Central memory CD8-positive, alpha-beta T cell (primary cell): ENCODE data around the gene PNISR.

ENCODE experiments used
- ATAC-seq: fragments of 150-1000 bp; cut with Tn5 transposase; replicated peaks from 2 replicates; pipeline ENCODE4 v1.10.0; 2022; ENCODE audit warnings: mild to moderate bottlenecking, moderate FRiP score, moderate number of reproducible peaks; ENCODE audit not compliant: poor library complexity, severe bottlenecking; ENCODE audit errors: extremely low read depth
- DNase-seq, 2 donors: peaks; one replicate each; pipeline ENCODE4 v3.0.0; 2021; ENCODE audit warnings: low spot score in 2 of 2
- H3K27ac Mint-ChIP-seq: one replicate; pipeline ENCODE4 v1.8.0; 2022; ENCODE audit warnings: low read depth, mild to moderate bottlenecking, moderate library complexity, mixed read lengths
- H3K27me3 Mint-ChIP-seq: one replicate; pipeline ENCODE4 v1.8.0; 2022; ENCODE audit warnings: mixed read lengths
- H3K36me3 Mint-ChIP-seq: one replicate; pipeline ENCODE4 v1.8.0; 2022; ENCODE audit warnings: mild to moderate bottlenecking, moderate library complexity, mixed read lengths; ENCODE audit not compliant: insufficient read depth
- H3K4me1 Mint-ChIP-seq: one replicate; pipeline ENCODE4 v1.8.0; 2022; ENCODE audit warnings: mixed read lengths
- H3K4me3 Mint-ChIP-seq: one replicate; pipeline ENCODE4 v1.8.0; 2022; ENCODE audit warnings: mild to moderate bottlenecking, moderate library complexity, mixed read lengths
- H3K9me3 Mint-ChIP-seq: one replicate; pipeline ENCODE4 v1.8.0; 2022; ENCODE audit warnings: mixed read lengths

PNISR gene

DNA sequence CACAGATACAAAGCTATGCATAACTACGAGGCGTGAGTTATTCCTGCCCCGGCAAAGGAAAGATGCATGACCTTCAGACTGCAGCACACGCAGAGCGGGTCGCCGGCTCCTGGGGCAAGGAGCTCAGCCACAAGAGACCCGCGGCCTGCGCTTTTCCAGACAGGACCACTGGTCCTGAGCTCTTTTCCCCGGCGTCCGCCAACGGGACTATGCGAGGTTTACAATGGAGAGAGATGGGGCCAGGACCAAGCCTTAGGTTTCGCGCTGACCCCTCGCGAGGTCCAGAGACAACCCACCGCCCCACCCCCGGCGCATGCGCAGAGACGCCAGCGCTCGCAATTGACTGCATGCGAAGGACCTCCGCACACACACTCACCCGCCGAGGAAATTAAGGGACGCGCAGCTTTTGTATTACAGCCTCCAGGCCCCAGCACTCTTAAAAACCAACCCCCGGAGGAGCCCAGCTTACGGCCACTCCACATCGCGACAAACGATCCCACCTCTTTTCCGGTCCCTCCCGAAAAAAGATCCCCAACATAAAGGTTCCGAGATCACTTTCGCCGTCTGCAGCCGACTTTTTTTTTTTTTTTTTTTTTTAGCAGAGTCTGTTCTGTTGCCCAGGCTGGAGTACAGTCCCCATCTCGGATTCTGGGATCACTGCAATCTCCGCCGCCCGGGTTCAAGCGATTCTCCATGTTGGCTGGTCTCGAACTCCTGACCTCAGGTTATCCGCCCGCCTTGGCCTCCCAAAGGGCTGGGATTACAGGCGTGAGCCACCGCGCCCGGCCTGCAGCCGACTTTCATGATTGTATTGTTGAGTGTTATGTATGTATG lies 31.2 kb downstream of the PNISR start, which contains the start of gene COQ3:
TSS of gene COQ3 (minus strand) at position 498 of the 834 bp plus-strand sequence. CDS start at position 482, 16 bp downstream.
- H3K27me3 Mint-ChIP-seq: no peaks in the 10 kb centered on the region
- H3K4me1 Mint-ChIP-seq: peaks cover 17% of the 10 kb centered on the region
- no peaks in the 10 kb centered on the region for H3K9me3 Mint-ChIP-seq
- H3K4me3 Mint-ChIP-seq: peak within 1 kb of the TSS; percentile 88
- ATAC-seq: peak; percentile 69
- peaks cover 12% of the 10 kb centered on the region for H3K36me3 Mint-ChIP-seq
- H3K27ac Mint-ChIP-seq: peak within 1 kb of the TSS; percentile 85
- peak; percentile 38 to 41 for DNase-seq

DNA sequence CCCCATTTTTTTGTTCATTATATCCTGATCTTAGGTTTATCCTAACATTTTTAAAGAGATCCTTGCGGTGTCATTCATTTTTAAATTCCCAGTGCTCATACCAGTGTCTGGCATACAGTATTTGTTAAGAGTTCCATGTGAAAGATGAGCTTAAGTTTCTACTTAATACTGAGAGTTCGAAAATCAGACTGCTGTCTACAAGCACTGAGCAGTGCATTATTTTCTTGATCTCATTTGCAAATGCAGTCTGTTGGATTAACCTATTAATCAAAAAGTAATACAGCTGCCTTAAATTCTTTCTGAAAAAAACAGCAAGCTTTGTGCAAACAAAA lies 31.8 kb downstream of the PNISR start:
- H3K27me3 Mint-ChIP-seq: no peaks in the 10 kb centered on the region
- H3K27ac Mint-ChIP-seq: peak overlapping the region; percentile 85
- ATAC-seq (no peak), DNase-seq (no peak)
- no peaks in the 10 kb centered on the region for H3K9me3 Mint-ChIP-seq
- peaks cover 12% of the 10 kb centered on the region for H3K36me3 Mint-ChIP-seq
- peak overlapping the region; percentile 88 for H3K4me3 Mint-ChIP-seq
- peaks cover 17% of the 10 kb centered on the region for H3K4me1 Mint-ChIP-seq

DNA sequence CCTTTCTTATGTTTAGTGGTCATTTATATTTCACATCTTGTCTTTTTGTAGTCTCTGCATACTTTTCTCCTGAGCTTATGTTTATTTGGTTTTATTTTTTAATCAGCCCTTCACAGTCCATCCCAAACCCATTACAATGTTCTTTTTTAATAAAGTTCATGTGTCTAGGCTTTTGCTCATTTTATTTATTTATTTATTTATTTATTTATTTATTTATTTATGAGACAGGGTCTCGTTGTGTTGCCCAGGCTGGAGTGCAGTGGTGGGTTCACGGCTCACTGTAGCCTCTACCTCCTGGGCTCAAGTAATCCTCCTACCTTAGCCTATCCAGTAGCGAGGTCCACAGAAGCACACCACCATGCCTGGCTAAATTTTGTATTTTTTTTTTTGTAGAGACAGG lies 34.2 kb downstream of the PNISR start:
- Mint-ChIP-seq H3K9me3 (no peaks in the 10 kb centered on the region), H3K4me1 (peaks cover 17% of the 10 kb centered on the region), H3K36me3 (peaks cover 8% of the 10 kb centered on the region), H3K27ac (no peak overlapping the region), H3K27me3 (no peaks in the 10 kb centered on the region), H3K4me3 (no peak overlapping the region)
- ATAC-seq (no peak), DNase-seq (no peak)

DNA sequence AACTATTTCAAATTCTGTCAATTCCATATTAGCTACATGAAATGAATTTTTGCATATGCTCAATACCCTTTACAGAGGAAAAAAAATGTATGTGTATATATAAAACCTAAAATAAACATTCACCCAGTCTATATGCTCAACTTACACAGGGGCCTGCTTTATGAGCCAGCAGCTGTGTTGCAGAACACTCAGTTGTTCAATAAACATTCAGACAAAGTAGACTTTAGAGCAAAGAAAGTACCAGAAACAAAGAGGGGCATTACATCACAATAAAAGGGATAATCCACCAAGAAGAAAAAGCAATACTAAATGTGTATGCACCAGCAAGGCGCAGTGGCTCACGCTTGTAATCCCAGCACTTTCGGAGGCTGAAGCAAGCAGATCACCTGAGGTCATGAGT lies 40.6 kb downstream of the PNISR start:
- no peak for DNase-seq
- Mint-ChIP-seq H3K4me3 (no peak overlapping the region), H3K36me3 (no peaks in the 10 kb centered on the region), H3K27ac (no peak overlapping the region), H3K27me3 (no peaks in the 10 kb centered on the region), H3K4me1 (no peaks in the 10 kb centered on the region), H3K9me3 (no peaks in the 10 kb centered on the region)
- ATAC-seq: no peak

DNA sequence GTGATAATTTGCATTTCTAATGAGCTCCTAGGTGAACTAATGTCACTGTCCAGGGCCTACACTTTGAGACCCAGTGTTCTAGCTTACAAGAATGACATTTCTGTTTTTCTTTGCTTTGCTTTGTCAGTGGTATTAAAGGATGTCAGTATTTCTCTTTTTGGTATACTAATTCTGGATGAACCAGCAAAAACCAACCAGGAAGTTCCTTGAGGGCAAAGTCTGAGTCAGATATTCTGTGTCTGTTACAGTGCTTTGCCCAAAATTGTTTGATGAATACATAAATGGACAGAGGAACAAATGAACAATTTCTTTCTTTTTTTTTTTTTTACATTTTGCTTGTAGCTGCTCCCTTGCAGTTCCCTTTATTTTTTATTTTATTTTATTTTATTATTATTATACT lies 46.5 kb downstream of the PNISR start:
- H3K9me3 Mint-ChIP-seq: no peaks in the 10 kb centered on the region
- no peaks in the 10 kb centered on the region for H3K27me3 Mint-ChIP-seq

DNA sequence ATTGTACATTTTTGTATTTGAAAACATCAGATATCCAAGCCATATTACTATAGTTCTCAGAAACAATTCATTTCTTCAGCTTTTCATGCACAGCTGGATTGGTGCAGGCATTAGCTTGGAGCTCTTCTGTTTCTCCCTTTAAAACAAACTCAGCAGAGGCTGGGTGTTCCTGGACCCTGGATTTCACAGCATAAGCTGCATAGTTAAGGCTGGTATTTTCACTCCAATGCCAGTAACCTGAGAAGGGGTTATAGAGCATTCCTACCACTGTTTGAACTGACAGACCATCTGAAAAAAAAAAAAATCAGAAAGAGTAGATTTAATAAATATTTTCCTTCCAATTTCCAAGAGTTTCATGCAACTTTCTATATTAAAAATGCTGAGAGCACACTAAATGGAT lies 55.6 kb downstream of the PNISR start:
- Mint-ChIP-seq H3K4me3 (no peak overlapping the region), H3K27me3 (no peaks in the 10 kb centered on the region), H3K4me1 (no peaks in the 10 kb centered on the region), H3K27ac (no peak overlapping the region), H3K36me3 (peaks cover 2% of the 10 kb centered on the region), H3K9me3 (no peaks in the 10 kb centered on the region)
- ATAC-seq (no peak), DNase-seq (no peak)

More for the DNA sequence above, 46.5 kb downstream of the PNISR start:
- Mint-ChIP-seq H3K27ac (no peak overlapping the region), H3K36me3 (peaks cover 1% of the 10 kb centered on the region), H3K4me3 (no peak overlapping the region), H3K4me1 (no peaks in the 10 kb centered on the region)
- DNase-seq (no peak), ATAC-seq (no peak)

DNA sequence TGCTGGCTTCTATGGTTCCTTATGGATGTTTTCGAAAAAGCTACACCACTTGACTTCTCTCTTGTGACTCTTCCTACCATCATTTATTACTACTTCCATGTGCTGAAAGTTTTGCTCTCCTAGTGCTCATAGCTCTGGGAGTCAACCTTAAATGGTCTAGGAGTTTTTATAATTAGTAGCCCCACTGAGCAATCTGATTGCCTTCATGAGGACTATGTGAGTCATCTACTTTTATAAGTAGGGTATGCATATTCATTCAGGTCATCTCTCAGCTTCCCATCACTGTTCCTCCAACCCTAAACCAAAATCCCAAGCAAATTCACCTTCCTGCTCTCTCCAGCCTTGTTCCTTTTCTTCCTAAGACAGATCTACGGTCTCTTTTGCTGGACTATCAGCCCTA lies 58.3 kb downstream of the PNISR start:
- H3K9me3 Mint-ChIP-seq: no peaks in the 10 kb centered on the region
- H3K27ac Mint-ChIP-seq: no peak overlapping the region
- no peaks in the 10 kb centered on the region for H3K4me1 Mint-ChIP-seq
- DNase-seq (no peak), ATAC-seq (no peak)
- H3K4me3 Mint-ChIP-seq: no peak overlapping the region
- peaks cover 7% of the 10 kb centered on the region for H3K27me3 Mint-ChIP-seq
- H3K36me3 Mint-ChIP-seq: peaks cover 2% of the 10 kb centered on the region

DNA sequence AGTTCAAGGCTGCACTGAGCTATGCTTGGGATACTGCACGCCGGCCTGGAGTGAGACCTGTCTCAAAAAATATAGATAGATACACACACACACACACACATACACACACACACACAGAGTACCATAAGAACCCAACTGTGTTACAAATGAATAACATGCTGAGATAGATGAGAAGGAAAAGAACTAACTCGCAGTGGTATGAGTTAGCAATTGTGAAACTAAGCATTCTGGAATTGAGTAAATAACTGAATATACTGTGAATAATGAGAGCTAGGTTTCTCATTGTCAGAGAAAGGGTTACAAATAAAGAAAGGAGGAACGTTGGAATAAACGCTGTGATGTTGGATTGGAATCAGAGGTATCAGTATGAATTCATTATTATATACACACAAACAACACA lies 61.1 kb downstream of the PNISR start:
- DNase-seq (no peak), ATAC-seq (no peak)
- no peaks in the 10 kb centered on the region for H3K4me1 Mint-ChIP-seq
- no peak overlapping the region for H3K27ac Mint-ChIP-seq
- no peaks in the 10 kb centered on the region for H3K36me3 Mint-ChIP-seq
- peaks cover 26% of the 10 kb centered on the region for H3K27me3 Mint-ChIP-seq
- no peak overlapping the region for H3K4me3 Mint-ChIP-seq
- no peaks in the 10 kb centered on the region for H3K9me3 Mint-ChIP-seq

DNA sequence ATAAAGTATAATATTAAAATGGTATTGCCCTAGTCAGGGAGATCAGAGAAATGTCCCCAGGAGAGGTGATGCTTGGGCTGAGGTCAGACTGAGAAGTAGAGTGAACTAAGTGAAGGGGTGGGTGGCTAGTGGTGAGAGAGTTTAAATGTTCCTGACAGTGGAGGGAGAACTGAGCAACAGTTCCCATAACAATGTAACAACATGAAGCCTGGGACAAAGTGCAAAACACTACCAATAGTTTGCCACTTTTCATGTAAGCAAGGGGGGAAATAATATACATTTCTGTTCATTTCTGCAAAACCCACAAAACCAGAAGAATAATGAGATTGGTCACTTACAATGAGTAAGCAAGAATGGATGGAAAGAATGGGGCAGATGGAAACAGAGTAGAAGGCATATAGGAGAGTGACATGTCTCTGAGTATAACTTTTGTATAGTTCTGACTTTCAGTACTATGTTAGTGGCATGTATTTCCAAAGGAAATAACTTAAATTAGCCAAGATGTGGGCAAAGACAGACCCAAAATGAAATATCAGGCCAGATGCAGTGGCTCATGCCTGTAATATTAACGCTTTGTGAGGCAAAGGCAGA lies 62.3 kb downstream of the PNISR start:
- DNase-seq: no peak
- peaks cover 26% of the 10 kb centered on the region for H3K27me3 Mint-ChIP-seq
- no peak overlapping the region for H3K27ac Mint-ChIP-seq
- no peak for ATAC-seq
- no peaks in the 10 kb centered on the region for H3K9me3 Mint-ChIP-seq
- H3K4me1 Mint-ChIP-seq: no peaks in the 10 kb centered on the region
- no peaks in the 10 kb centered on the region for H3K36me3 Mint-ChIP-seq
- no peak overlapping the region for H3K4me3 Mint-ChIP-seq

DNA sequence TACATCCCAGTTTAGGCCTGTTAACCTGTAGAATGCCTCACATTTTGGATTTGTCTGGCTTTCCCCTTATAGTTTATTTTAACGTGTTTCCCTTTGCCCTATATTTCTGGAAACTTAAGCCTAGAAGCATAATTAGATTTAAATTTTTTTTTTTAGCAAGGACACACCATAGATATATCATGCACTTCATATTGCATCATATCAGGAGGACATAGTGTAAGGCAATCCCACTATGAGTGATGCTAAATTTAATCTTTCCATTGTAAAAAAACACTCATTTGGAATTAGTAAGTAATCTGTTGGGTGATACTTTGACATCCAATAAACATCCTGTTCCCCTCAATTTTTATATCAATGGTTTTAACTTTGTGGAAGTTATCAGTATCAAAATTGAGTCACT lies 65.3 kb downstream of the PNISR start:
- Mint-ChIP-seq H3K36me3 (no peaks in the 10 kb centered on the region), H3K4me3 (no peak overlapping the region), H3K27ac (no peak overlapping the region), H3K4me1 (no peaks in the 10 kb centered on the region), H3K9me3 (no peaks in the 10 kb centered on the region), H3K27me3 (peaks cover 43% of the 10 kb centered on the region)
- DNase-seq: no peak
- ATAC-seq: no peak

DNA sequence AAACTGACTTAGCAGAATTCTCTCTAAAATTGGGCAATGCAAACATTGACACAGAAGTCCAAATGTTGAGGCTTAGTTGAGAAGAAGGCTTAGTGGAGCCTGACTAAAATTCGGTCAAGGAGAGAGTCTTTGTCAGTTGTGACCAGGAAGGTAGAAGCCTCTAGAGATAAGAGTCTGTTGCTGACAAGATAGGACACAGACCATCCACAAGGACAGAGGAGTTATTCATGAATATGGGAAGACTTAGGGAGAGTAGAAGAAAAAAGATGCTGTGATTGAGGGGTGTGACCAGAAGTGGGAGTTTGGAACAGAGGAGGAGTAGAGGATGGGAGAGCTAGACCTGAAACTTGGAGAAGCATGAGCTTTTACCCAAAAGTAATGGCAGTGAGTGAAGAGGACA lies 68.5 kb downstream of the PNISR start:
- Mint-ChIP-seq H3K4me3 (no peak overlapping the region), H3K4me1 (no peaks in the 10 kb centered on the region), H3K27me3 (peaks cover 54% of the 10 kb centered on the region), H3K27ac (no peak overlapping the region), H3K36me3 (no peaks in the 10 kb centered on the region), H3K9me3 (no peaks in the 10 kb centered on the region)
- no peak for ATAC-seq
- no peak for DNase-seq

DNA sequence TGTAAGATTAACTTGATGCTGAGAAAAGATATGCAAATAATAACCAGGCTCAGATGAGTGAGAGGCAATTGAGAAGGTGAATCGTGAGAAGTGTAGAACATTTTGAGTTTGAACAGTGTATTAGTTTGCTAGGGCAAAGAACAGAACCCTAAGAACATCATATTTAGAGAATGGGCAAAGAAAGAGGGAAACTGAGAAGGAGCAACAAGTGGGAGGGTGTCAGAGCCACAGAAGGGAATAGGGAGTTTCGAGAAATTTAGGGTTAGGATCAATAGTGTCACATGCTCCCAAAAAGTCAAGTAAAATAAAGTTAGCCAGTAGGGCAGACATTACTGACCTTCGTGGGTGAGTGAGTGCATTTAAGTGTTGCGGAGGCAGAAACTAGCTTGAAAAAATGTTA lies 70.1 kb downstream of the PNISR start:
- Mint-ChIP-seq H3K9me3 (no peaks in the 10 kb centered on the region), H3K27ac (no peak overlapping the region), H3K4me3 (no peak overlapping the region), H3K4me1 (no peaks in the 10 kb centered on the region), H3K36me3 (no peaks in the 10 kb centered on the region), H3K27me3 (peaks cover 54% of the 10 kb centered on the region)
- ATAC-seq: no peak
- DNase-seq: no peak

DNA sequence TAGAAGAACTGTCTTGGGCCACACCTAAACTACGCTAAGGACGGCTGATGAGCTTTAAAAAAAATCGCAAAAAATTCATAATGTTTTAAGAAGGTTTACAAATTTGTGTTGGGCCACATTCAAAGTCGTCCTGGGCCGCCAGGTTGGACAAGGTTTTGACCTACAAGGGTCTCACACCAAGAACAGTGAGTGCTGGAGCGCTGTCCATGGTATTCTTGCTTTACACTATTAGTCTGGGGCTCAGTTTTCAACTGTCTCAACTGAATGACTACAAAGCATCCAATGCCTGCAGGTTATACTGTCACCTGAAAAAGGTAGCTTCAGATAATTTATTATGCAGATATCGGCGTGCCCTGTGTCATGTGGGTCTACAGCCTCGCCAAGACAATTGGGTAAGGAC lies 72.0 kb downstream of the PNISR start:
- Mint-ChIP-seq H3K27me3 (peaks cover 64% of the 10 kb centered on the region), H3K4me1 (no peaks in the 10 kb centered on the region), H3K27ac (no peak overlapping the region), H3K36me3 (no peaks in the 10 kb centered on the region), H3K4me3 (no peak overlapping the region), H3K9me3 (no peaks in the 10 kb centered on the region)
- ATAC-seq: no peak
- DNase-seq: no peak
